T follicular helper cell (primary cell): ENCODE results near the gene RFX7.
A peak's percentile ranks its signal among the peaks of the same experiment; 100 is the strongest.
"Not testable (repeated sequence)": the region's sequence is repeated elsewhere in the genome, so short reads cannot be mapped to it uniquely, and the experiment has no call there.

Experiments used
- DNase-seq: peaks from one replicate; pipeline ENCODE4 v3.0.0-alpha.2; 2020; ENCODE audit warnings: low read depth
- total RNA-seq, 2 experiments: gene quantifications; one replicate each; lab custom pipeline; 2026; lab: John Stamatoyannopoulos, UW

The RFX7 gene
- total RNA-seq: 14.8 to 31.0 reads per million in 2 experiments

GRCh38 chr15:56243163-56244037, at the start of gene RFX7:
TSS of gene RFX7 (minus strand) at chr15:56243879. CDS start at chr15:56243285, 594 bp downstream.
- peak; percentile 64 for DNase-seq

GRCh38 chr15:56292546-56293316, 49.1 kb upstream of the RFX7 start:
- no peak for DNase-seq

- no peak for DNase-seq
These were observed 48.1 kb upstream of the RFX7 start for GRCh38 chr15:56291741-56292140.

- no peak for DNase-seq
These were observed 42.5 kb upstream of the RFX7 start for GRCh38 chr15:56286213-56286612.

- DNase-seq: no peak
These were observed 37.5 kb upstream of the RFX7 start for GRCh38 chr15:56281145-56281544.

GRCh38 chr15:56273724-56274123, 30.0 kb upstream of the RFX7 start:
- DNase-seq: no peak

- no peak for DNase-seq
These were observed 28.8 kb upstream of the RFX7 start for GRCh38 chr15:56272454-56272853.

- DNase-seq: not testable (repeated sequence)
These were observed 22.8 kb upstream of the RFX7 start for GRCh38 chr15:56266465-56266864.

GRCh38 chr15:56261854-56262509, 18.3 kb upstream of the RFX7 start:
- DNase-seq: no peak

GRCh38 chr15:56257306-56257705, 13.6 kb upstream of the RFX7 start:
- not testable (repeated sequence) for DNase-seq

GRCh38 chr15:56254265-56254664, 10.6 kb upstream of the RFX7 start:
- DNase-seq: no peak

- DNase-seq: no peak
These were observed 8.7 kb upstream of the RFX7 start for GRCh38 chr15:56252386-56252785.

GRCh38 chr15:56251315-56252095, 7.8 kb upstream of the RFX7 start:
- no peak for DNase-seq

- no peak for DNase-seq
These were observed 6.9 kb upstream of the RFX7 start for GRCh38 chr15:56250626-56251025.

GRCh38 chr15:56249092-56249491, 5.4 kb upstream of the RFX7 start:
- no peak for DNase-seq

- DNase-seq: no peak
These were observed 4.8 kb upstream of the RFX7 start for GRCh38 chr15:56248311-56248992.

GRCh38 chr15:56247266-56247665, 3.6 kb upstream of the RFX7 start:
- DNase-seq: no peak

GRCh38 chr15:56245871-56246814, 2.5 kb upstream of the RFX7 start:
- DNase-seq: peak; percentile 76

GRCh38 chr15:56244811-56245576, 1.3 kb upstream of the RFX7 start:
- DNase-seq: peak; percentile 6
